GM19099 (cell line): ENCODE measurements around the gene PAPOLB.

Experiments used
- POLR2A ChIP-seq: IDR thresholded peaks from 3 replicates; pipeline ENCODE4 v1.6.1; 2011; ENCODE audit warnings: low read depth; ENCODE audit not compliant: insufficient read length; ENCODE audit errors: extremely low read depth

The PAPOLB gene

DNA sequence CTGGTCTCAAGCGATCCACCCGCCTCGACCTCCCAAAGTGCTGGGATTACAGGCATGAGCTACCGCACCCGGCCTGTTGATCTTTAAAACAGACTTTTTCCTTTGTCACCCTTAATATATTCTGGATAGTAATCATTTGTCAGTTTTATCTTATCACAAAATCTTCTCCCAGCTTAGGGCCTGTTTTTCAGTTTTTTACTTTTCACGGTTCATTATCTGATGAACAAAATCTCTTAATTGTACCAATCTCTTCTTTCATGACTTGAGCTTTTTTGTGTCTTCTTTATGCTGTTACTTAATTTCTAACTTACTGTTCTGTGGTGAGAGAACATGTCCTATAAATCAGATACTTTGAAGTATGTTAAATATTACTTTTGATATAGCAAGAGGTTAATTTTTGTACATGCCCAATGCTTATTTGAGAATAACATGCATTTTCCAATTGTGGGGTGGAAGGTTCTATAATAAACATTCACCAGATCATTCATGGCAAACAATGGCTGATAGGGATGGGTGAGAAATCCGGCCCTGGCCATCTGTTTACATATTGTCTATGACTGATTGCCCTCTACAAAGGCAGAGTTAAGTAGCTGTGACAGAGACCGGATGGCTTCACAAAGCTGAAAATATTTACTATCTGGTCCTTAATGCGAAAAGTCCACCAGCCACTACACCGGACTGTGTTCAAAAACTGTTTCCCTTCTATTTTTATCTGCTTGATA, 5.3 kb downstream of the PAPOLB start:
- TF ChIP-seq POLR2A = no peak

DNA sequence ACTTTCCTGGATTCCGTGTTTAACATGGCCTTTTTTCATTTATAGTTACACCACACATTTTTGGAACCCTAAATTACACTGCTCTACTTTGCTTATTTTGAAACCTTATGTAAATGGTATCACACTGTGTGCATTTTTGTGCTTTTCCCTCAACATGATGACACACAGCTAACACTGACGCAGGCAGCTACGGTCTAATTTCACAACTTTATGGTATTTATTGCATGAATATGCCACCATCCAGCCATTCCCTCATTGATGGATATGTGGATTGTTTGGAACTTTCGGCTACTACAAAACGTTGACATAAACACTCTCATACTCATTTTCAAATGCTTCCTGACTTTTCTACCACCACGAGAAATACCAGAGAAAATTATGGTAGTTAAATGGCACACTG, 6.9 kb downstream of the PAPOLB start:
- no peak for TF ChIP-seq POLR2A

DNA sequence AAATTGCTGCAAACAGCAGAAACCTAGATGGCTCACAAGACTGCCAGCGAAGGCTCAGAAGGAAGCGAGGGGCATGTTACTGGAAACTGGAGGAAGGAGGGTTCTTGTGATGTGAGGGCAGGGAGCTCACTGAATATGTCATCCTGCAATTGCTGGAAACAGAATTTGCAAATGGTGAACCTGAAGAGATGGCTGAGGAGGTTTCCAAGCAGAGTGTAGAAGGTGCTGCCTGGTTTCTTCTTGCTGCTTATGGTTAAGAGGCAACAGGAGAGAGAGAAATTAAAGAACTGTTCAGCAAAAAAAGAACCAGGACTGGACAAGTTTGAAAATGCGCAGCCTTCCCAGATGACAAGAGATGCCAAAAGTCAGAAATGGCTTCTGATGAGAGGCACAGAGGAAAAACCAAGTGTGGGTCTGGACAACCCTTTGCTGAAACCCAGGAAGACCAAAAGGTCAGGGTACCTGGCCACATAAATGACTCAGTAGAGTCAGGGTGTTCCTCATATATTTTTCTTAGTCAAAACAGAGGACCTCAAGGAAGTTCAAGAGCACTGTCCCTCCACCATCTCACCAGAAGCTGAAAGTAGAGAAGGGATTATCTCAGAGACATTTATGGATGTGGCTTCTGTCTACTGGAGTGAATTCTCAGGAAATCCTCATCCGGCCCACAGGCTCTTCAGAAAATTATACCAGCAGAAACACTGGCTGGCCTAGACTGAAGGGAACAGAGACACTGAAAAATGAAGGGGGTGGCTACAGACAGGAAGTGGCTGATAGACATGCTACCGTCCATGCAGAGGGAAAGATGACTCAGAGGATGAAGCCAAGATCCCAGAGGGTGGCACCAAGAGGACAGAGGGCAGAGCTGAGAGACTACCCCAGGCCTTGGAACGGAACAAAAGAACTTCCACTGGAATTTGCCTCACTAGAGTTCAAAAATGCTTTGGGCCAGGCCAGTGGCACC, 10.1 kb downstream of the PAPOLB start:
- no peak for TF ChIP-seq POLR2A

DNA sequence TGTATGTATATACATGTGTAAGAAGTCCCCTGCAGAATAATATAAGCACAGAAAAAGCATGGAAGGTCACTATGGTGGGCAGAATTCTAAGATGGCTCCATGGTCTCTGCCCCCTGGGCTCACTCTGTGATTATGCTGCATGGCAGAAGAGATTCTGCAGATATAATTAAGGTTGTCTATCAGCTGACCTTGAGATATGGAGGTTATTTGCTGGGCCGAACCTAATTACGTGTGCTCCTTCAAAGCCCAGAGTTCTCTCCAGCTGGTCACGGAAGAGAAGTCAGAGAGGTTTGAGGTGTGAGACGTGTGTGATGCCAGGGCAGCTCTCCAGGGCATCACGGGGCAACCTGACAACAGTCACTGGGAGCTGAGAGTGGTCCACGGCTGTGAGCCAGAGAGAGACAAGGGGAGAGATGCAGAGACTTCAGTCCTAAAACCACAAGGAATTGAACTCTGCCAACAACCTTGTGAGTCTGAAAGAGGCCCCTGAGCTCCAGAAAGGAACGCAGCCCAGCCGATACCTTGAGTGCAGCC, 11.5 kb downstream of the PAPOLB start:
- TF ChIP-seq POLR2A = no peak

DNA sequence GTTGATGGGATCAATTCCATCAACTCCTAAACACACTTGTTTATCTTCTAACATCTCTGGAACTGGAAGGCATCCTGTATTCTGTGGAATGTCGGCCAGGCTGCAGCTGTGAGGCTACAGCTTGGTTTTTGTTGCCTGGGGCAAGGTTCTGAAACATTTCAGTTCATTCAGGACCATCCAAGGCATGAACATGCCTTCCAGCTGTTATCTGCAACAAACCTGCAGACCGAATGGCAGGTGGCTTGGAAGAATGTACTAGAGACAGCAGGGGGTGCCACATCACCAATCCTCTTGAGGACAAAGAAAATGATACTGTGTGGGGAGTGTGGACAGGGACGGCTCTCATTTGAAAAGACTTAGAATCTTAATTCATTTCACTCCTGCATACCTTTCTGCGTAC, 12.4 kb downstream of the PAPOLB start:
- no peak for TF ChIP-seq POLR2A

DNA sequence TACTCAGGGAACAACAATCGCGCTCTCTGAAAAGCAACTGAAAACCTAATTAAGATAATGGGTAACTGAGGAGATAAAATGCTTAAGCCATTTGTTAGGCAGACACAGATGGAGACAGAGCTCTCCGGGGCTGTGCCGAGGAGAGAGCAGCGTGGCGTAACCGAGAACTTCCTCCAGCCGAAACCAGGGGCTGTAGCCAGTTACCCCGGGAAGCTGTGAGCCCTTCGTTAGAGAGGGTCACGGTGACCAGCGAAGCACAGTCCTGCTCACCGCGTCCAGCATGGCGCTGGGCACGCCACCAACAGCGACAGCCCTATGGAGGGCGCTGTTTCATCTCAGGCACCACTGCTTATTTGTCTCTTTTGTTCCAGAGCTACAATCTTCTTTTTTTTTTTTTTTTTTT, 16.1 kb downstream of the PAPOLB start:
- TF ChIP-seq POLR2A = no peak

DNA sequence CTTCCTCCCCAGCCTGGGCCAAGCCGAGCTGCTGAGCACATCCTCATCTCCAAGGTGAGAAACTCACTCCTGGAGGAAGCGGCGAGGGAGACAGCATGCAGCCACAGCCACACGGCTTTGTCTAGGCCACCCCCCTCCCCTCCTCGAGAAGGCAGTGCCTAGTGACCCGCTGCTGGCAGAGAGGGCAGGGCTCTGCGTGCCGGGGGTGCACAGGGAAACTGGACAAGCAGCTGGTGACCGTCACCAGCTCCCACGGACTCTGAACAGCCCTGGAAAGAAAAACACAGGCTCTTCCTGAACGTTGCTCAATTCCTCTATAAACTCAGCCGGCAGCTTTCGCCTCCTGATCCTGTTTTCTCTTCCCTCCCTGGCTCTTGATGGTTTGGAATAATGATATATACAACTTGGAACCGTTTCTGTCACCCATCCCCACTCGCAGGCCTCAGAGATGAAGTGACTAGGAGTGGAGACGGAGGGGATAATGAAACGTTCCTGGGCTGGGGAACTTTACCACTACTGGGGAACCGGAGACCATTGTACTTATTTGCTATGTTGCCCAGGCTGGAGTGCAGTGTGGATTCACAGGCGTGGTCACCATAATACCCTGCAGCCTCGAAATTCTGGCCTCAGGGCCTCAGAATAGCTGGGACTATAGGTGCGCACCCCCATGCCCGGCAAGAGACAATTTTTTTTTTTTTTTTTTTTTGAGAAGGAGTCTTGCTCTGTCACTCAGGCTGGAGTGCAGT, 19.3 kb downstream of the PAPOLB start:
- TF ChIP-seq POLR2A = no peak

DNA sequence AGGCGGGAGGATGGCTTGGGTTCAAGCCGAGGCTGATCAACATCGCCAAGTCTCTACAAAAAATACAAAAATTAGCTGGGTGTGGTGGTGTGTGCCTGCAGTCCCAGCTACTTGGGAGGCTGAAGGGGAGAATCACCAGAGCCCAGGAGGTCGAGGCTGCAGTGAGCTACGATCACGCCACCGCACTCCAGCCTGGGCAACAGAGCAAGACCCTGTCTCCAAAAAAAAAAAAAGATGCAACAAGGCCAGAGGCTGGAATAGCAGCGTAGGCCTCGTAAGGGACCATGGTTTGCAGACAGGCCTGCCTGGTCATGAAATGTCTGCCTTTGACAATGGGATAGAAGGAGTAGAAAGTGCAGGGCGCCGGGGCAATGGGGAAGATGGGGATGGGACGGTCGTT, 20.0 kb downstream of the PAPOLB start:
- no peak for TF ChIP-seq POLR2A

DNA sequence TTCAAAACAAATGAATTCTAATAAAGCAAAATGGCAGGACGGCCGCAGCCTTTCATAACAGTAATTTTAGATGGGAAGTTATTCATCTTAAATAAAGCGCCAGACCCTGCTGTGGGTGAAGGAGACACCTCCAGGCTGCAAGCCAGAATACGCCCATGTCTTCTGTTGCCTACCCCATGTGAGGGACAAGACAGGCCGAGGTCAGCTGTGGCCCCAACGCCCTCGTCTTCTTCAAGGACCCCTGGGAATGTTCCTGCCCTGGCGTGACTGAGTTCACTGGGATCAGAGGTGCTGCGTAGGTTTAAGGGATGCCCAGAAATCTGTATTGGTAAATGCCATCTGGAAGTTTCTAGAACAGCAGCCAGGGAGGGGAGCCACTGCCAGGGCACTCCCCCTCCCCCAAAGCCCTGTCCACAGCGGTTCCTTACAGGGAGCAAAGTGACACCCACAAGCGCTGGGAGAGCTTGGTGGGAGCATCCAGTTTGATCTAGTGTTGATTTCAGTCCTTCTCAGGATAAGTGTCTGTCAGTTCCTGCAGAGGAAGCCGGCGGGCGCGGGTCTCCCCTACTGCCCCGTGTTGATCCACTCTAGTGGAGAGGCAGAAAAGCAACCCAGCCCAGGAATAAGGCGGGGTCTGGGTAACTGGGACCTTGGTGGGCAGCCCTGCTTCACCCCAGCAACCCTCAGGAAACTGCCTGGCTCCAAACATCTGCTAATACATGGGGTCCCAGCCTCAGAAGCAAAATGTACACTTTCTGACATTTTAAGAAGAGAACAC, 20.6 kb downstream of the PAPOLB start:
- no peak for TF ChIP-seq POLR2A

DNA sequence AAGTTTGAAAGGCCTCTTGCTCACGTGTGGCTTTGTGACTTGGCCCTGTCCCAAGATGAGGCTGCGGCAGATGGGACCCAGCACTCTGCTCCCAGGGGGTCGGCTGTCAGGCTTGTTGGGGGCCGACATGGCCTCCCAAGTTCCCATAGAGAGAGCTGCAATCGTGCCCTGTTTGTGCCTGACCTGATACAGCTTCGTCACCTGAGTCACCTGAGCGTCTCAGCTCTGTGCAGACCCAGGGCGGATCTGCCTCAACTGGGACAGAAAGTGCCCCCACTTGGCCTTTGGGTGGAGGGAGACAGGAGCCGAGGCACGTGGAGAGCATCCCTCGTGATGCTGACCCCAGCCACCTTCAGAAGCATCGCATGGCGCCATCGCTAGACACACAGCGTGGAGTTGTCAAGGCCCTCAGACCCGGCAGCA, 21.7 kb downstream of the PAPOLB start:
- TF ChIP-seq POLR2A = no peak

DNA sequence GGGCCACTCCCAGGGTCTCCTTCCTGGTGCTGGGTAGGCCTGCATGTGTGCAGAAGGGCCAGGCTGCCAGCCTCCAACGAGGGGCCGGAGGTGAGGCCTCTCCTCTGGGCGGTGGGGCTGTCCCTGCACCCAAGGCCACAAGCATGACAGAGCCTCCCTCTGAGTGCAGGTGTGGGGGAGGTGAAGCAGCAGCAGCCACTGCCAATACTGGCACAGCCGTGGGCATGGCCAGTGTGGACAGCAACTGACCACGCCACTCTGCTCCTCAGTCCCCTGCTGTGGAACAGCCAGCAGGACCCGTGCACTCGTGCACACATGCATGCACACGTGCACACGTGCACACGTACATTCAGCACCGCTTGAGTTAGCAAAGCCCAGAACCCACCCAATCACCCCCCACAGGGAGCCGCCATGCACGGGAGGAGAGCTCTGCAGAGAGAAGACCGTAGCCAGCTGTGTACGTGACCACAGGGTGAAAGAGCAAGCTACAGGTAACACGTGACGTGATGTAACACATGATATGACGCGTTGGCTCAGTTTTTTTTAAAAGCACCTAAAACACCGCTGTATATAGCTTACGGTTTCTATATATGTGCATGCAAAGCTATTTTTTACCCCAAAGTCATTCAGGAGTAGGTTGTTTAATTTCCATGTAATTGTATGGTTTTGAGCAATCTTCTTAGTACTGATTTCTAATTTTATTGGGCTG, 23.1 kb downstream of the PAPOLB start:
- no peak for TF ChIP-seq POLR2A

DNA sequence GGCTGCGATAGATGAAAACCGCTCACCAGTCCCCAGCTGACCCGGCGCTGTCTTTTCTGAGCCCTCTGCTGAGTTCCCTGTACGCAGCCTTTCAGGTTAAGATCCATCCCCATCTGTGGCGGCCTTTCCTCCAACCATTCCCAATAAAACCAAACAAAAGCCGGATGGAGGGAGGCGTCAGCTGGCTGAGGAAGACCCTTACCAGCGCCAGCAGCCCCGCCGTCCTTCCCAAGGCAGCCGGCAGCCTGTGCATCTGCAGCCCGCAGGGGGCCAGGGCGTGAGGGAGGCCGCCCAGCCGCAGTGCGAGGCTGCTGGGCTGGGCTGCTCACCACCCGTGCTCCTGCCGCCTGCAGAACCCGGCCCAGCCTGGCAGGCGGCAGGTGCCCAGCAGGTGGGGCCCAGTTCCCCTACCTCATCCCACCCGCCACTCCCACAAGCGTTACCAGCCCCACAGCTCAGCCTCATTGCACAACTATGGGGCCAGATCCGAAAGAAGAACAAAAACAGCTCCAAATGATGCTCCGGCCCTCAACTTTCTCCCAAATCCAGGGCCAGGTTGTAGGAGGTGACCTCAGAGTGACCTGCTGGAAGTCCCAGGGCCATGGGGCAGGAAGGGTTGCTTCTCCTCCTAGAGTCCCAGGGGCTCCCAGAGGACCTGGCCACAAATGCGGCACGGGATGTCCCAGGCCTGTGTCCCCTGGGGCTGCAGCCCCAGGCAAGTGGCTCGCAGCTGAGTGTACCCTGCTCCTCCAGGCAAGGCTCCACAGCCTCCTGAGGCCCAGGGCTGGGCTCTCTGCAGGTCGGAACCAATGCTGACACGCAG, 23.8 kb downstream of the PAPOLB start:
- TF ChIP-seq POLR2A = no peak
